Glomerular endothelial cell (primary cell): Measurements from ENCODE around the gene JOSD2. TPM values are rescaled to one million over a fixed set of nuclear protein-coding genes. Genes with fewer than 3 reads are reported as not detected.

Experiments used
- DNase-seq: peaks from one replicate; pipeline ENCODE4 v3.0.0-alpha.2; 2011; ENCODE audit warnings: low read depth, low spot score; ENCODE audit errors: extremely low read depth
- total RNA-seq: library from RNA; depleted of rRNA; stranded (reverse); fragments of >200 nt; gene quantifications from 2 replicates; pipeline ENCODE4 v1.2.3, GENCODE V29; 2015

JOSD2 gene
- total RNA-seq, 1 donor from 2014 or later: 30.1 TPM

- DNase-seq: no peak
These were observed 3.6 kb upstream of the JOSD2 start for GRCh38 chr19:50514346-50515167.

- no peak for DNase-seq
These were observed 2.9 kb upstream of the JOSD2 start, which contains the start of gene ASPDH for GRCh38 chr19:50513746-50514345. Gene ASPDH (minus strand): TSS chr19:50513913. CDS start chr19:50513823, 90 bp downstream.

- no peak for DNase-seq
These were observed 2.2 kb upstream of the JOSD2 start for GRCh38 chr19:50512999-50513745.

- DNase-seq: no peak
These were observed 1.4 kb upstream of the JOSD2 start for GRCh38 chr19:50512112-50512998.

GRCh38 chr19:50510700-50511068 is 307 bp downstream of the JOSD2 start:
- DNase-seq: no peak

- DNase-seq: no peak
These were observed 795 bp downstream of the JOSD2 start for GRCh38 chr19:50510121-50510670.

GRCh38 chr19:50509366-50509765 is 1.6 kb downstream of the JOSD2 start:
- DNase-seq: no peak

- no peak for DNase-seq
These were observed 2.2 kb downstream of the JOSD2 start for GRCh38 chr19:50508843-50509190.

- no peak for DNase-seq
These were observed 3.6 kb downstream of the JOSD2 start for GRCh38 chr19:50507376-50507775.

- no peak for DNase-seq
These were observed 4.3 kb downstream of the JOSD2 start for GRCh38 chr19:50506700-50507099.

- no peak for DNase-seq
These were observed 5.0 kb downstream of the JOSD2 start for GRCh38 chr19:50505856-50506611.

GRCh38 chr19:50501568-50502475 is 9.2 kb downstream of the JOSD2 start:
- no peak for DNase-seq

- no peak for DNase-seq
These were observed 9.8 kb downstream of the JOSD2 start for GRCh38 chr19:50501186-50501567.

- no peak for DNase-seq
These were observed 10.2 kb downstream of the JOSD2 start for GRCh38 chr19:50500753-50501151.

GRCh38 chr19:50500060-50500752 is 10.8 kb downstream of the JOSD2 start:
- no peak for DNase-seq

- no peak for DNase-seq
These were observed 12.6 kb downstream of the JOSD2 start for GRCh38 chr19:50498219-50499056.

GRCh38 chr19:50497022-50497405 is 14.0 kb downstream of the JOSD2 start:
- no peak for DNase-seq
